HepG2 (cell line): ENCODE data around the gene NARF.

Experiments used
- BCLAF1 ChIP-seq: fragments of 450-650 bp; IDR thresholded peaks from 2 replicates; pipeline ENCODE4 v1.6.1; 2017; ENCODE audit warnings: mild to moderate bottlenecking
- HHEX ChIP-seq: IDR thresholded peaks from 2 replicates; pipeline ENCODE4 v1.6.1; 2016; ENCODE audit warnings: control low read depth
- KLF11 ChIP-seq: IDR thresholded peaks from 2 replicates; pipeline ENCODE4 v1.6.1; 2016; ENCODE audit warnings: missing compliant biosample characterization
- NCOR1 ChIP-seq: fragments of 200-600 bp; sonication (generic); IDR thresholded peaks from 2 replicates; pipeline ENCODE4 v1.7.0; 2017; ENCODE audit warnings: antibody characterized with exemption, low read length, borderline replicate concordance
- POLR2A ChIP-seq, 2 experiments: IDR thresholded peaks; 2 replicates each; pipeline ENCODE4 v1.6.1; 2011; ENCODE audit warnings: low read depth in 2 of 2, low read length in 2 of 2, mild to moderate bottlenecking in 1 of 2, moderate library complexity in 1 of 2; ENCODE audit not compliant: insufficient read depth in 1 of 2
- ZMAT5 ChIP-seq: sonication (generic); formaldehyde crosslinking; IDR thresholded peaks from 2 replicates; pipeline ENCODE4 v1.5.0; 2020; ENCODE audit warnings: mild to moderate bottlenecking, low read depth, missing genetic modification reagents, borderline replicate concordance
- ZNF503 ChIP-seq: sonication (generic); formaldehyde crosslinking; IDR thresholded peaks from 2 replicates; pipeline ENCODE4 v1.4.0; 2020; ENCODE audit warnings: missing genetic modification reagents

- TF ChIP-seq BCLAF1, result no peak
- no peak for TF ChIP-seq ZNF503 (CRISPR knock-in tag)
- no peak for TF ChIP-seq NCOR1
- no peak for TF ChIP-seq KLF11 (CRISPR knock-in tag)
- TF ChIP-seq ZMAT5 (CRISPR knock-in tag), result no peak
- no peak for TF ChIP-seq HHEX (CRISPR knock-in tag)
- TF ChIP-seq POLR2A (IDR thresholded peaks at IDR 0.05; ENCODE audit: insufficient read depth in 1 of 2, low read depth in 2 of 2, low read length in 2 of 2), result no peak
Observed at GRCh38 chr17:82491533-82491932, 33.0 kb downstream of the NARF start.
